Measurements from ENCODE around the gene DCAF15.

The DCAF15 gene

GRCh38 chr19:13959141-13959961 lies 7.0 kb downstream of the DCAF15 start:
- TF ChIP-seq, protein P1, sequence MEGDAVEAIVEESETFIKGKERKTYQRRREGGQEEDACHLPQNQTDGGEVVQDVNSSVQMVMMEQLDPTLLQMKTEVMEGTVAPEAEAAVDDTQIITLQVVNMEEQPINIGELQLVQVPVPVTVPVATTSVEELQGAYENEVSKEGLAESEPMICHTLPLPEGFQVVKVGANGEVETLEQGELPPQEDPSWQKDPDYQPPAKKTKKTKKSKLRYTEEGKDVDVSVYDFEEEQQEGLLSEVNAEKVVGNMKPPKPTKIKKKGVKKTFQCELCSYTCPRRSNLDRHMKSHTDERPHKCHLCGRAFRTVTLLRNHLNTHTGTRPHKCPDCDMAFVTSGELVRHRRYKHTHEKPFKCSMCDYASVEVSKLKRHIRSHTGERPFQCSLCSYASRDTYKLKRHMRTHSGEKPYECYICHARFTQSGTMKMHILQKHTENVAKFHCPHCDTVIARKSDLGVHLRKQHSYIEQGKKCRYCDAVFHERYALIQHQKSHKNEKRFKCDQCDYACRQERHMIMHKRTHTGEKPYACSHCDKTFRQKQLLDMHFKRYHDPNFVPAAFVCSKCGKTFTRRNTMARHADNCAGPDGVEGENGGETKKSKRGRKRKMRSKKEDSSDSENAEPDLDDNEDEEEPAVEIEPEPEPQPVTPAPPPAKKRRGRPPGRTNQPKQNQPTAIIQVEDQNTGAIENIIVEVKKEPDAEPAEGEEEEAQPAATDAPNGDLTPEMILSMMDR (IDR thresholded peaks at IDR 0.05; ENCODE audit: borderline replicate concordance, insufficient read depth, low read depth, low read length), result no peak
- no peak overlapping the region for H3K4me3 ChIP-seq (ENCODE audit: low read depth, low read length)

DNA sequence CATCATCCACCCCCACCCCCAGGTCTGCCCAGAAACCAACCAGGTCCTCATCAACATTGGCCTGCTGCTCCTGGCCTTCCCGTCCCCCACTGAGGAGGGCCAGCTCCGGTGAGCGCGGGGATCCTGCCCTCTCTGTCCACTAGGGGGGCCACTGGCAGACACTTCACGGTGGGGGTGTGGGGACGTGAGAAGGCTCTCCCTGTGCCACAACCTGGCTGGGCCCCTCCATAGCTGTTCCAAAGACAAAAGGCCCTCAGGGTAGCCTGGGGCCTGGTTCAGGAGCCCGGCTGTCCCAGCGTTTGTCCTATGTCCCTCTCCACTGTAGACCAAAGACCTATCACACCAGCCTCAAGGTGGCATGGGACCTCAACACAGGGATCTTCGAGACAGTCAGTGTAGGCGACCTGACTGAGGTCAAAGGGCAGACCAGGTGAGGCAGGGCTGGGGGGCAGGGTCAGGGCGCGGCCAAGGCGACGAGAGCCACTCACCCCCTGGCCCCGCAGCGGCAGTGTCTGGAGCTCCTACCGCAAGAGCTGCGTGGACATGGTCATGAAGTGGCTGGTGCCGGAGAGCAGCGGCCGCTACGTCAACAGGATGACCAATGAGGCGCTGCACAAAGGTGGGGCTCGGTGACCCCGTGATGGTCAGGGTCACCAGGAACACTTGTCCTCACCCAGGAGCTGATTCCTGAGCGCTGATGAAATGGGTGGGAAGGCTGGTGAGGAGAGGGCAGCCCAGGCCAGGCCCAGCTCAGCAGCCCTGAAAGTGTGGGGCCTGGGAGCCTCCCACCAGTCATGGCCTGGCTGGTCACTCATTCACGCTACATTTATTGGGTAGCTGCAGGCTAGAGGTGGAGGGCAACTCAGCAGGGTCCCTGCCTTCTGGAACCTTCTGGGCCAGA lies 7.9 kb downstream of the DCAF15 start:
- no peak overlapping the region for H3K4me3 ChIP-seq (ENCODE audit: low read depth, low read length)
- TF ChIP-seq, protein P1 (IDR thresholded peaks at IDR 0.05; ENCODE audit: borderline replicate concordance, insufficient read depth, low read depth, low read length), result peak; percentile 43; the same call in 1 of the 2 replicates

DNA sequence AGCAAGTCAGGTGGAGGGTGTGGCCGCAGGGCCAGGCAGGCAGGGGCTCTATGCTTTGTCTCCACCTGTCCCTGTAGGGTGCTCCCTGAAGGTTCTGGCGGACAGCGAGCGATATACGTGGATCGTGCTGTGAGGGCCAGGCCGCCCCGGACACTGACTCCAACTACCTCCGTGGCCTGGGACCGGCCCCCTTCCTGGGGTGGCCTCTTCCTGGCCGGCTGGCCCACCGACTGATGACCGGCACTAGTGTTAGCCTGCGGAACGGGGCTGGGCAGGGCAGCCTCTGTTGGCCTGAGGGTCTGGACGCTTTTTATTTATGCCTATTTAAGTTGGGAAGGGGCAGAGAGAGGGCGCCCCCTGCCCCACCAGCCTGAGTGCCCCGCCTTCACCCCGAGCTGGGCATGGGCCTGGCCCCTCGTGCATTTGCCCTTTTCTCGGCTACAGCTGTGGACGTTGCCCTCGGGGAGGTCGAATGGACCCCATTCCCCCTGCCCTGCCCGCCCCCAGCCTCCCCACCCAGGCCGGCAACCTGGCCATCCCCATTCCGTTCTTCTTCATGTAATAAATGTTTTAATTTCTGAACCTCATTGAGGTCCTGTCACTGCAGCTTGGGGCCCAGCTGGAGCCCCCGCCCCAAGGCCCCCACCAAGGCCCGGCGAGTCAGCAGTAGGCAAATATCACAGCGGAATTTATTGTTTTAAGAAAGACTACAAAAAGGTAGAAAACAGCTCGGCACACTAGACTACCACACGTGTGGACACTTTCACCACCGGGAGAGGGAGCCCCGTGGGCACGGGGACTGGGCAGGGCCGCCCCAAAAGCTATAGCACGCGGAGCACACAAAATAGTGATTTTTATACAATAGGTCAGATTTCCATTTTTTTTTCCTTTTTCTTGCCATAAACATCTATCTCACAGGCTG lies 8.8 kb downstream of the DCAF15 start:
- TF ChIP-seq, protein P1 (IDR thresholded peaks at IDR 0.05; ENCODE audit: borderline replicate concordance, insufficient read depth, low read depth, low read length), result no peak

DNA sequence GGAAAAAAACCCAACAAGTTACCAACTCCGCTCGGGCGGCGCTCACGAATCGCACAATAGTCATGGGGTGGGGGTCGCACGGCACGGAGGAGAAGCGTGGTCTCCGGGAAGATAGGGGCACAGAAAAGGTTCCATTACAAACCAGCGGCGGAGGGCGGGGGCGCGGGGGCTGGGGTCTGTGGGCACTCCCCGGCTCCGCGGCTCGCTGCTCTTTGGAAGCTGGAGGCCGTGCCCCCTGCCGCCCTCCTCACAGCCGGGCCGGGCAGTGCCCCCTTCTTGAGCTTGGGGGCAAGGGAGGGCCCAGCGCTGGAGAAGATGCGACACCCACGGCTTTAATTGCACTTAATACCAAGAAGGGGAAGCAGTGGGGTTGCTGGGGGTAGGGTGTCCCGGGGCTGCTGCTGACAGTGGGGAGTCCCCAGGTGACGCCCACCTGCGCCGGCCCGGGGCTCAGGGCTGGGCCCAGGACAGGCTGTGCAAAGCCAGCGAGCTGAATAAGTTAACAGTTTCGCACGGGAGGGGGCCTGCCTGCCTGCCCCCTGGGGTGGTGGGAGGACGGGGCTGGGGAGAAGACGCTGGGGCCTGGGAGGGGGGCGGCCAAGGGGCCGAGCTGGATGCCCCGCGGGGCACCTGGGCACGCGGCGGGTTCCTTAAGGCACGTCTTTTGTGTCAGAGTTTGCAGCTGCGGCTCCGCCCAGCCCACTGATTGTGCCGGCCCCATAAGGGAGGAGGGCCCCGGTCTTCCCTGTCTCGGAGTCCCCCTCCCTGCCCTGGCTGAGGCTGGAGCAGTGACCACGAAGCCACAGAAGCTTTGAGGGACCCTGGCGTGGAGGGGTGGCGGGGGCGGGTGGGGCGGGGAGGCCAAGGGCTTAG lies 9.8 kb downstream of the DCAF15 start:
- TF ChIP-seq, protein P1 (IDR thresholded peaks at IDR 0.05; ENCODE audit: borderline replicate concordance, insufficient read depth, low read depth, low read length), result no peak
- no peak overlapping the region for H3K4me3 ChIP-seq (ENCODE audit: low read depth, low read length)

More for the DNA sequence above, 8.8 kb downstream of the DCAF15 start:
- H3K4me3 ChIP-seq (ENCODE audit: low read depth, low read length), result no peak overlapping the region

DNA sequence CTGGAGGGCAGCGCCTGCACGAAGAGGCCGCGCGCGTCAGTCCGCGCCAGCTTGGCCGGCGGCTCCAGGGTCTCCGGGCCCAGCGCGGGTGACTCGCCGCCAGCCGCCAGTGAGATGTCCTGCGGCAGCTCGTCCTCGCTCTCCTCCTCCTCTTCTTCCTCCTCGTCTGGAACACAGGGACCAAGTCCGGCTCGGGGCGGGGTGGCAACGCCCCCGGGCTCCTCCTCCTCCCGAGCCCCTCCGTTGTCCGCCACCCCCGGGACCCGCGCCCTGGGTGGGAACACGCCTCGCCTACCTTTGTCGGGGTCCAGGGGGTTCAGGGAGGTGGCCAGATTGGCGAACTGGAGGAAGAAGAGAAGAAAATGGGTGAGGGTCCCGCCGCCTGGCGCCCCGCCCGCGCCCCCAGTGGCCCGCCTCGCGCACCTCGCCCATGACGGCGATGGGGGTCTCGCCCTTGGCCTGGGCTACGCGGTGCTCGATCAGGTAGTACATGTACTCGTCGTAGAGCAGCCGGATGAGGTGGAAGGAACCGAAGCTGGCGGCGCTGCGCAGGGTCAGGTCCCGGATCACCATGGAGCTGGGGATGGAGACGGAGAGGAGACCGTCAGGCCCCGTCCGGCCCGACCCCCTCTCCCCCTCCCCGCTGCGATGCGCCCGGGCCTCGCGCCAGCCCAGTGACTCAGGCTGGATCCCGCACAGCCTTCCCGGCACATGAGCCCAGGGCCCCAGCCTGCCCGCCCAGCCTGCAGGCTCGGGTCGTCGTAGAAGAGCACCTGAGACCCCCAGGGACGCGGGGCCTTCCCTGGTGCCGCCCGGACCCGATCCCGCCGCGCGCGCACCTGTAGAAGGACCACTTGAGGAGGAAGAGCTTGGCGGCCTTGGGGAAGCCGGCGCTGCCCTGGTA lies 10.6 kb downstream of the DCAF15 start:
- no peak overlapping the region for H3K4me3 ChIP-seq (ENCODE audit: low read depth, low read length)
- TF ChIP-seq, protein P1 (IDR thresholded peaks at IDR 0.05; ENCODE audit: borderline replicate concordance, insufficient read depth, low read depth, low read length), result no peak

All from GM12875 (cell line).